ENCODE results near the gene SCLT1. TPM values are rescaled to one million over a fixed set of nuclear protein-coding genes. Genes with fewer than 3 reads are reported as not detected.

SCLT1 gene
- total RNA-seq, 1 donor from 2014 or later: 25.4 TPM

DNA sequence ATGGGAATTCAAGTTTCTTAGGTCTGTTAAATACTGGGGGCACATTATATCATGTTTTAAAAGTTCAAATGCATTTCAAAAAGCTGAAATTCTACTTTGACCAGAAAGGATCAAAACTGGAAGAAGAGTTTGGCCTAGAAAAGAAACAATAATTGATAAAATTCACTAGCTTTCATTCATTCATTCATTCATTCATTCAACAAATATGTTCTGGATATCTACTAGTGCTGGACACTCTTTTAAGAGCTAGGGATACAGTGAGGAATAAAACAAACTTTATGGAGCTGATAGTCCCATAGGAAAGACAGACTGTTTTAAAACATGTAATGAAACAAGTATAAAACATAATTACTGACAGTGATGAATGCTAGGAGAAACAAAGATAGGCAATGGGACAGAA lies 177.8 kb downstream of the SCLT1 start:
- H3K36me3 Mint-ChIP-seq (ENCODE audit: low read depth): peaks cover 20% of the 10 kb centered on the region
- intact Hi-C loops (cut with micrococcal nuclease): no loop called here
- H3K9me3 Mint-ChIP-seq: no peaks in the 10 kb centered on the region
- H3K27ac Mint-ChIP-seq: no peak overlapping the region
- no peak for DNase-seq
- no peak overlapping the region for H3K4me3 Mint-ChIP-seq
- peaks cover 22% of the 10 kb centered on the region for H3K4me1 Mint-ChIP-seq
- no peaks in the 10 kb centered on the region for H3K27me3 Mint-ChIP-seq

DNA sequence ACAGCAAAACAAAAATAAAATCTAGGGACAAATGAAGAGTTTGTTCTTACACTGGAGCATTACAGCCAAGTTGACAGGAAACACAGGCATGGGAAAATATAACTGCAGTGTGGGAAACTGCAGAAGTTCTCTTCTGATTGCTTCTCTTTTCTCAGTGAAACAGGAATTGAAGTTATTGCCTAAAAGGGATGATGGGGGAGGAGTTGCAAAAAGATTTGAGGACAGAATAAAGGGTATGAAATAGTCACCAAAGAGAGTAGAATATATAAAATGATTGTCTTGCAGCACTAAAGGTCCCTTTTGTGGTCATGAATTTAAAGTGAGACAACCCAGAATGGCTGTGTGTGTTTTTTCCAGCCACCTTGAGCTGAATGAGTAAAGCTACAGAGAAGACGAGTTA lies 180.1 kb downstream of the SCLT1 start:
- no peak overlapping the region for H3K4me3 Mint-ChIP-seq
- intact Hi-C loops (cut with micrococcal nuclease): no loop called here
- peaks cover 11% of the 10 kb centered on the region for H3K36me3 Mint-ChIP-seq (ENCODE audit: low read depth)
- H3K9me3 Mint-ChIP-seq: no peaks in the 10 kb centered on the region
- no peak for DNase-seq
- no peaks in the 10 kb centered on the region for H3K27me3 Mint-ChIP-seq
- H3K27ac Mint-ChIP-seq: no peak overlapping the region
- peaks cover 15% of the 10 kb centered on the region for H3K4me1 Mint-ChIP-seq

DNA sequence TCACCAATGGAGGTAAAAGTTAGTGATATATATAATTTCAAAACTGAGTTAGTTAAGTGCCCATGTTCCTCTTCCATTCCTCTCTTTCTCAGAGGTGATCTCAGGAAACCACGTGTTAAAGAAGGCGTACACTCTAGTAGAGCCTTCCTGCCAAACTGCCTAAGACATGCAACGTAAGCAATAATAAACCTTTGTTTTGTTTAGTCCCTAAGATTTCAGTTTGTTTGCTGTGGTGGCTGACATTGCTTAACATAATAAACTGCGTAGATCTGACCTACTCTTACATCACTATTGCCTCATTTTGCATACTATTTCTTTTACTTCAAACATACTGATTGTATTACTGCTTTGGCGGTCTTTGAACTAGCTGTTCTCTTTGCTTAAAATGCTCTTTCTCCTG lies 184.6 kb downstream of the SCLT1 start:
- Mint-ChIP-seq H3K4me3 (no peak overlapping the region), H3K27me3 (no peaks in the 10 kb centered on the region), H3K36me3 (ENCODE audit: low read depth) (peaks cover 7% of the 10 kb centered on the region), H3K27ac (no peak overlapping the region), H3K9me3 (no peaks in the 10 kb centered on the region), H3K4me1 (peaks cover 4% of the 10 kb centered on the region)
- DNase-seq: no peak
- intact Hi-C loops (cut with micrococcal nuclease): no loop called here

DNA sequence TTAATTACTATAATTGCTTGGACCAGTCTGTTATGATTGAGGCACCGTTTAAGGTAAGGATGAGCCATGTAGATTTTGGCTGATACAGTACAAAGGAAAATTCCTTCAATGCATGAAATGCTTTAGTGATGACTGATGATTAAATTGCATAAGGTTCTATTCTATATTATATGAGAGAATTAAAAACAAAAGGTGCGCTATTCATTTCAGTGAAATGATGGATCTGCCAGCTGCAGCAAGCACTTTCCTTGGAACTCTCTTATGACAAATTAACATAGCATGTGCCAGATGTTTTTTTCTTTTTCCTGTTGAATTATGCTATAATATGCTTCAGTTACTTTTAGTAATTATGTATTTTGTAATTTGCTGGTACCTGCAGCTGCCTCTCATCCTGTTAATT lies 185.4 kb downstream of the SCLT1 start:
- no peak overlapping the region for H3K27ac Mint-ChIP-seq
- no peak overlapping the region for H3K4me3 Mint-ChIP-seq
- peaks cover 4% of the 10 kb centered on the region for H3K36me3 Mint-ChIP-seq (ENCODE audit: low read depth)
- no peaks in the 10 kb centered on the region for H3K27me3 Mint-ChIP-seq
- no peak for DNase-seq
- intact Hi-C loops (cut with micrococcal nuclease): no loop called here
- H3K9me3 Mint-ChIP-seq: no peaks in the 10 kb centered on the region
- peaks cover under 1% of the 10 kb centered on the region for H3K4me1 Mint-ChIP-seq

DNA sequence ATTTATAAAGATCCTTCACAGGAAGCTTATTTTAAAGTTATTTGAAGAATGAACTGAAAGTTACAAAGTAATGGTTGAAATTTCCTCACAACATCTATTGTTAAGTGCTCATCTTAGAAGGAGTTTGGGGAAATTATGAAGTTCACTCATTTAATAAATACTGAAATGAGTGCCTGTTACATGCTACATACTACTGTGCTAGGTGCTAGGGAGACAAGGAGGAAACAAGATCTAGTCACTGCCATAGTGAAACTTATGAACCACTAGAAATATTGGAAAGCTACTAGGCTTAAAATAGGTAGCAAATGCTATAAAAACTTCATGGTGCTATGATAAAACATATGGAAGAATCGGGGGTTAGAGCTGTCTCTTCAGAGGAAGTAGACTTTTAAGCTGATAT lies 186.8 kb downstream of the SCLT1 start:
- no peak for DNase-seq
- H3K4me3 Mint-ChIP-seq: no peak overlapping the region
- peaks cover 4% of the 10 kb centered on the region for H3K36me3 Mint-ChIP-seq (ENCODE audit: low read depth)
- H3K9me3 Mint-ChIP-seq: no peaks in the 10 kb centered on the region
- no peaks in the 10 kb centered on the region for H3K4me1 Mint-ChIP-seq
- intact Hi-C loops (cut with micrococcal nuclease): no loop called here
- H3K27me3 Mint-ChIP-seq: no peaks in the 10 kb centered on the region
- no peak overlapping the region for H3K27ac Mint-ChIP-seq

DNA sequence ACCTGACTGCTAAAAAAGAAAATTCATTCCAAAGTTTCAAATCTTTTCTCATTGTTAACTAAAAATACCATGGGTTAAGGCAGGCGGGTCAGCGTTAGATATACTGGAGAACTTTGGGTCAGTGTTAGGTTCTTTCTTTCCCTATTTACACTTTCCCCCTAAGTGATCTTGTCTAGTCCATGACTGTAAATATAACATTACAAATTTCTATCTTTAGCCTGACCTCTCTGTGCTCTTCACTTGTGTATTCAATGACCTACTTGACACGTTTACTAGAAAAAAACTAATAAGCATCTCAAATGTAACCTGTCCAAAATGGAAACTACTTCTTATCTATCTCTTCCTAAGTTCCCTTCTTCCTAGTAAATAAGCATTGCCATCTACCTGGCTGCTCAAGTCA lies 188.5 kb downstream of the SCLT1 start:
- H3K9me3 Mint-ChIP-seq: no peaks in the 10 kb centered on the region
- no peak for DNase-seq
- no peak overlapping the region for H3K4me3 Mint-ChIP-seq

DNA sequence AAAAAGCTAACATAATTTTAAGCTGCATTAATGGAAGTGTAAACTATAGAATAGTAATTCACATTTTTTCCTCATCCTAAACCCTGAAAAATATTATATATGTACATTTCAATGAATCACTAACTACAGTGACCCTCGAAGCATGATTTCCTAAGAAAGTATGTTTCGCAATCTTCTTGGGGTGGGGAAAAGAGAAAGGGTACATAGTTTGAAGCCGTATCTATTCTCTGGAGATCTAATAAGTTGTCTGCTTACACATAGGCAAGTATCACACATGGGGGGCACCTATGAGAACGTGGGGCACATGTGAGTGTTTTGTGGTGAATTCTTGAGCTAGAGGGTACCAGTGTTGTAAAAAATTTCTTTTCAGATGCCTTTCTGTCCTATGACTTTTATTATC lies 212.7 kb downstream of the SCLT1 start:
- Mint-ChIP-seq H3K27me3 (no peaks in the 10 kb centered on the region), H3K4me1 (no peaks in the 10 kb centered on the region), H3K9me3 (no peaks in the 10 kb centered on the region), H3K27ac (no peak overlapping the region), H3K4me3 (no peak overlapping the region), H3K36me3 (ENCODE audit: low read depth) (peaks cover 16% of the 10 kb centered on the region)
- no peak for DNase-seq
- intact Hi-C loops (cut with micrococcal nuclease): no loop called here

More for the DNA sequence above, 188.5 kb downstream of the SCLT1 start:
- Mint-ChIP-seq H3K27ac (no peak overlapping the region), H3K4me1 (no peaks in the 10 kb centered on the region), H3K36me3 (ENCODE audit: low read depth) (peaks cover 4% of the 10 kb centered on the region), H3K27me3 (no peaks in the 10 kb centered on the region)
- intact Hi-C loops (cut with micrococcal nuclease): no loop called here

DNA sequence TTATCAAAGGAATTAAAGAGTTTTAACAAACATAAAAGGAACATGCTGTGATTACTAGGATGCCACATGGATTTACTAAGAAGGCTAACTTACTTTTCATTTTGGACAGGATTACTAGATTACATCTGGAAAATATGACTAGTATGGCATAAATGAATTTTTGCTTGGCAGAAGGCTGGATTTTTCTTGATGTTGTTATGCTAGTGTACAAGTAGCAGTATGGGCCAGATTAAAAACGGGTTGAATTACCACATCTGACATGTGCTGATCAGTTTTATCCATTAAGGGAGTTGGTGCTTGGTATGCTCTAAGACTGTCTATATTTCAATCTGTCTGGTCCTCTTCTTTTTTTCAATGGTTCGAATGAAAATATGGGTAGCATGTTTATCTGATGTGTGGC lies 213.4 kb downstream of the SCLT1 start:
- intact Hi-C loops (cut with micrococcal nuclease): no loop called here
- no peak for DNase-seq
- no peak overlapping the region for H3K4me3 Mint-ChIP-seq
- no peaks in the 10 kb centered on the region for H3K27me3 Mint-ChIP-seq
- H3K27ac Mint-ChIP-seq: no peak overlapping the region
- H3K4me1 Mint-ChIP-seq: no peaks in the 10 kb centered on the region
- peaks cover 16% of the 10 kb centered on the region for H3K36me3 Mint-ChIP-seq (ENCODE audit: low read depth)
- H3K9me3 Mint-ChIP-seq: no peaks in the 10 kb centered on the region

DNA sequence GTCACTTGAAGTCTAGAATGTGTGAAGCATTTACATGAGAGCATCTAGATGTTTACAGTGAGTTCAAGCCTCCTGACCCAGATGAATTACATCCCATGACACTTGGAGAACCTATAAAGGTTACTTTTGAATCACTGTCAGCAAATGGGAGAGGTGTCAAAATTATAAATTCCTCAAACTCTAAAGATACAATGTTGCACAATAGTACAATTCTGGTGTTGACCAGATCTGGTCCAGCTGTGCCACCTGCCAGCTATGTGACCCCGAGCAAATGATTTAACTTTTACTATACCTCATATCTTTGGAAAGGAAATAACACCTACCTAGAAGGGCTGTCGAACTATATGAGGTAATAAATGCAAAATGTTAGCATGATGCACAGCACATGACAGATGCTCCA lies 214.1 kb downstream of the SCLT1 start:
- H3K4me1 Mint-ChIP-seq: no peaks in the 10 kb centered on the region
- H3K36me3 Mint-ChIP-seq (ENCODE audit: low read depth): peaks cover 16% of the 10 kb centered on the region
- no peak for DNase-seq
- intact Hi-C loops (cut with micrococcal nuclease): no loop called here
- no peaks in the 10 kb centered on the region for H3K9me3 Mint-ChIP-seq
- no peak overlapping the region for H3K27ac Mint-ChIP-seq
- H3K4me3 Mint-ChIP-seq: no peak overlapping the region
- no peaks in the 10 kb centered on the region for H3K27me3 Mint-ChIP-seq

DNA sequence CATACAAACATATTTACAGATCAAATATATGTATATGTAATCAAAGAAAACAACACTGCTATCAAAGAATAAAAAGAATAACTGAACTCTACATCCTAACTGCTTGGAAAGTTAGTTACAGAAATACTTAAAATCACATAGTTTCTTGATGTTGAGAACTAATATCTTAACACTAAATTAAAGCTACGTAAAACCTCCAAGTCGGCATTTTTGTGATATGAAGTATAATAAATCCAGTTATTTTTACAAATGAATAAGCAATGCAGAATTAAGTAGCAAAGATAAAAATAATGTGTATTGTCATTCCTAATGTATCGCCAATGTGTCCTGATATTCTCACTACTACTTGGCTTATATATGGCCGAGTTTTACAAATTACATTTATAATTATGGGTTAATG lies 215.4 kb downstream of the SCLT1 start:
- DNase-seq: no peak
- no peak overlapping the region for H3K4me3 Mint-ChIP-seq
- no peaks in the 10 kb centered on the region for H3K4me1 Mint-ChIP-seq
- H3K27me3 Mint-ChIP-seq: no peaks in the 10 kb centered on the region
- H3K36me3 Mint-ChIP-seq (ENCODE audit: low read depth): peaks cover 21% of the 10 kb centered on the region
- intact Hi-C loops (cut with micrococcal nuclease): no loop called here
- H3K9me3 Mint-ChIP-seq: no peaks in the 10 kb centered on the region
- H3K27ac Mint-ChIP-seq: no peak overlapping the region

DNA sequence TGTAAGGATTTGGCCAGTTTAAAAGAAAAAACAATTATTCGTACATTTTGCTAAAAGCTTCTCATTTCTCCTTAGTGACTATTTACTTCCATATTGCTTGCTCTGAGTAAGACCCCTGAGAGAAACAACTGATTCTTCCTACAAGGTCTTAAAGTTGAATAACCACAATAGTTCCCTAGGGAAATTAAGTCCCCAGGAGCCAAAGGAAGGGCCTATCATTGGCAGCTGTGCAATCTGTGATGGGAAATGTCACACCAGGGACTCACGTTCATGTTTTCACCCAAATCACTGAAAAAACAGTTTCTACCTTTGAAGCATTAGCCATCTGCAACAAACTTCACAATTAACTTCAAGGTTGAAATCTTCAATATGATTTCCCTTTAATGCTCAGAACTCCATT lies 217.1 kb downstream of the SCLT1 start:
- peaks cover 34% of the 10 kb centered on the region for H3K36me3 Mint-ChIP-seq (ENCODE audit: low read depth)

DNA sequence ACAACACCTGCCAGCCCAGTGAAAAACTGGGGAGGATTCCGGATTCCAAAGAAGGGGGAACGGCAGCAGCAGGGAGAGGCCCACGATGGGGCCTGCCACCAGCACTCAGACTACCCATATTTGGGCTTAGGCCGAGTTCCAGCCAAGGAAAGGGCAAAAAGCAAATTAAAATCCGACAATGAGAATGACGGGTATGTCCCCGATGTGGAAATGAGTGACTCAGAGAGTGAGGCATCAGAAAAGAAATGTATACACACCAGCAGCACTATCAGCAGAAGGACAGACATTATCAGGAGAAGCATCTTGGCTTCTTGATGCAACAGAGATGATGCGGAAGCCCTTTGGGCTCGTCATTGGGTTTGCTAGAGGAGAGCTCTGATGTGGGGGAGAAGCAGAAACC lies 221.4 kb downstream of the SCLT1 start:
- peak; percentile 43 for DNase-seq
- Mint-ChIP-seq H3K36me3 (ENCODE audit: low read depth) (peaks cover 67% of the 10 kb centered on the region), H3K9me3 (no peaks in the 10 kb centered on the region), H3K27me3 (no peaks in the 10 kb centered on the region), H3K27ac (no peak overlapping the region), H3K4me1 (peaks cover 5% of the 10 kb centered on the region), H3K4me3 (no peak overlapping the region)
- intact Hi-C loops (cut with micrococcal nuclease): no loop called here

More for the DNA sequence above, 217.1 kb downstream of the SCLT1 start:
- Mint-ChIP-seq H3K4me3 (no peak overlapping the region), H3K27ac (no peak overlapping the region), H3K9me3 (no peaks in the 10 kb centered on the region), H3K4me1 (no peaks in the 10 kb centered on the region), H3K27me3 (no peaks in the 10 kb centered on the region)
- intact Hi-C loops (cut with micrococcal nuclease): no loop called here
- no peak for DNase-seq

DNA sequence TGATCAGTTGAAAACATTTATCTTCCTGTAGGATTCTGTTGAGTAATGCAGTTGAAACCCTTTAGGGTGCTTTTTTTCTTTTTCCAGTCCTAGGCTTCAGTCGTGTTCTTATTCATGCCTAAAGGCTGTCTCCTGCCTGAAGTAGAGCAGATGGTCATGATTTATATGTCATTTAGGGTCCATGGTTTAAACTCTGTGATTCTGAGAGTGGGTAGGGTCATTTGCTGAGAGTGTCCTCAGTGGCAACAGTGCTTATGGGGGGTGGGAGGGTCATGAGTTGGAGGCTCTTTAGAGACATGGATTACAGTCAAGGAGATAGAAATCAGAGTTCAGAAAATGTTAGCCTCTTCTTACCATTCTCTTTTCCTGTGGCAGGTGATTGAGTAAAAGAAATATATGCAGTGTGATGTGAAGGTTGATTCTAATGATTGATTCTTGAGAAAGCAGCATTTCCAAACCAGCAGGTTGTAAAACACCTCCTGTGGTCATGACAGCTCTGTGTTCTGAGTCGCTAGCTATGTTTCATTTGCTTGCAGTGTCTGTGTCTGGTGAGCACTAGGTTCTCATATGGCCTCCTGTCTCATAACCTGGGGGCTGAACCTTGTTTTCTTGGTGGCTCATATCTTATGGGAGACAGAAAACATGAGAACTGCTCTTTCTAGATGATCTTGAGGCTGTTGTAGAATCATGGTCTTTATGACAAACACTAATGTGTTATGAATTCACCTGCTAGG lies 223.4 kb downstream of the SCLT1 start:
- Mint-ChIP-seq H3K27me3 (no peaks in the 10 kb centered on the region), H3K4me3 (no peak overlapping the region), H3K27ac (peak overlapping the region; percentile 69), H3K36me3 (ENCODE audit: low read depth) (peaks cover 67% of the 10 kb centered on the region), H3K9me3 (no peaks in the 10 kb centered on the region), H3K4me1 (peaks cover 5% of the 10 kb centered on the region)
- DNase-seq: peak; percentile 41
- intact Hi-C loops (cut with micrococcal nuclease): no loop called here

DNA sequence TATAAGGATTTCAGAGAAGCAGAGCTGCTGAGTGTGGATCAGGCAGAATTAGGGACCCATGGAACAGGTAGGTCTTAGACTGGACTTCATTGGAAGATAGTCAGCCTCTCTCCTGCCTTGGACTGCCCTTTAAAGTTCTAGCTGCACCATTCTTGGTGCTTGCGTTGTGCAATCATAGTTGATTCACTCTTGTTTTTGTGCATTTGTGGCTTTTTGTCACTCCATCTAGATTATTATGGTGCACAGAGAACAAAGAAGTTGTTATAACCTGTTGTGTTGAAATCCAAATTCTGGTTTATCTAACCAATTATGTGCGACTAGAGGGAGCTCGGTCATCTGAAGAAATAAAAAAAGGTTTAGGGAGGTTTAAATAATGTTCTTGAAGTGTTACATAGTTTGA lies 224.6 kb downstream of the SCLT1 start:
- Mint-ChIP-seq H3K27me3 (no peaks in the 10 kb centered on the region), H3K9me3 (no peaks in the 10 kb centered on the region), H3K36me3 (ENCODE audit: low read depth) (peaks cover 66% of the 10 kb centered on the region), H3K4me1 (peaks cover 5% of the 10 kb centered on the region), H3K4me3 (no peak overlapping the region), H3K27ac (no peak overlapping the region)
- DNase-seq: peak; percentile 43
- intact Hi-C loops (cut with micrococcal nuclease): no loop called here

DNA sequence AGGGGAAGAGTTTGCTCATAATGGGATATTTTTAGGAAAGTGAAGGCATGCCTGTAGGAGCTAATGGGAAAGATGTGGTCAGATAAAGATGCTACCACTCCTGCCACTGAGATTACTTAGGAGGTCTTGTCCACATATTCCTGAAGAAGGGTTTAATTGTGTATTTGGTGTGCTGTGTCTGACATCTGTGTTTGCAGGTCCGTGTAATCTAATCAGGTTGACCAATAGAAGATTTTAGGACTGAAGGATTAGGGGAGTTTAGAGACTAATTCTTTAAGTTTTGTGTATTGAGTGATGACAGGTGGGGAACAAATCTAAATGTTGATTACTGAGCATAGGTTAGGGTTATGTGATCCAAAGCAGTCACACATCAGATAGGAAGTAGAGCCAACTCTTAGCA lies 226.6 kb downstream of the SCLT1 start:
- peaks cover 24% of the 10 kb centered on the region for H3K4me1 Mint-ChIP-seq
- H3K27me3 Mint-ChIP-seq: no peaks in the 10 kb centered on the region
- intact Hi-C loops (cut with micrococcal nuclease): no loop called here
- peak; percentile 36 for DNase-seq
- no peak overlapping the region for H3K27ac Mint-ChIP-seq
- H3K36me3 Mint-ChIP-seq (ENCODE audit: low read depth): peaks cover 63% of the 10 kb centered on the region
- H3K9me3 Mint-ChIP-seq: no peaks in the 10 kb centered on the region
- H3K4me3 Mint-ChIP-seq: no peak overlapping the region
